Measurements from ENCODE around the gene MAMDC4. TPM values are rescaled to one million over a fixed set of nuclear protein-coding genes. Genes with fewer than 3 reads are reported as not detected.

MAMDC4 gene
- total RNA-seq, 1 experiment from 2014 or later = 17.3 TPM

- no peak for TF ChIP-seq POLR2A (IDR thresholded peaks at IDR 0.05; ENCODE audit: borderline replicate concordance, extremely low read depth, insufficient read depth, insufficient read length)
- TF ChIP-seq ZBTB33 (IDR thresholded peaks at IDR 0.05; ENCODE audit: extremely low read depth, insufficient replicate concordance, low read length) = no peak
- no peak for TF ChIP-seq CBX3 (IDR thresholded peaks at IDR 0.05; ENCODE audit: low read depth)
- no peak for TF ChIP-seq SP1 (IDR thresholded peaks at IDR 0.05; ENCODE audit: low read depth)
- no peak for TF ChIP-seq EGR1 (IDR thresholded peaks at IDR 0.05; ENCODE audit: low read depth)
- no peak for TF ChIP-seq SRF (IDR thresholded peaks at IDR 0.05; ENCODE audit: low read depth)
- no peak for TF ChIP-seq ZNF274 (IDR thresholded peaks at IDR 0.05; ENCODE audit: low read depth, low read length)
- TF ChIP-seq CTCF (IDR thresholded peaks at IDR 0.05 in 2 of 3, conservative IDR thresholded peaks at IDR 0.05 in 1 of 3; ENCODE audit: borderline replicate concordance in 1 of 3, insufficient read depth in 1 of 3, low read depth in 2 of 3, low read length in 2 of 3) = no peak
- no peak for TF ChIP-seq FOSL1 (IDR thresholded peaks at IDR 0.05; ENCODE audit: low read depth)
- no peak for TF ChIP-seq JUND (IDR thresholded peaks at IDR 0.05)
- no peak for TF ChIP-seq SIN3A (IDR thresholded peaks at IDR 0.05; ENCODE audit: low read depth)
- no peak for TF ChIP-seq ATF3 (IDR thresholded peaks at IDR 0.05)
- TF ChIP-seq ELF1 (IDR thresholded peaks at IDR 0.05; ENCODE audit: borderline replicate concordance, low read depth) = no peak
- TF ChIP-seq TCF7L2 (IDR thresholded peaks at IDR 0.05; ENCODE audit: borderline replicate concordance, extremely low read depth, insufficient read depth, insufficient read length) = no peak
- no peak for TF ChIP-seq CEBPB (IDR thresholded peaks at IDR 0.05; ENCODE audit: low read depth)
- TF ChIP-seq POLR2AphosphoS5 (IDR thresholded peaks at IDR 0.05; ENCODE audit: low read depth, low read length) = no peak
- no peak for TF ChIP-seq MAX (IDR thresholded peaks at IDR 0.05)
- no peak for TF ChIP-seq REST (IDR thresholded peaks at IDR 0.05; ENCODE audit: low read depth)
- no peak for TF ChIP-seq EZH2 (IDR thresholded peaks at IDR 0.05)
- H3K4me3 ChIP-seq (replicated peaks in 1 of 2; ENCODE audit: low read depth in 1 of 2, low read length in 2 of 2) = peak overlapping the region in 1 of 2 experiments; percentile 93; a peak in 2 of 4 replicates
- H3K4me2 ChIP-seq (ENCODE audit: low read length) = peak overlapping the region; percentile 90
- H4K20me1 ChIP-seq (ENCODE audit: insufficient read depth) = no peaks in the 10 kb centered on the region
- no peaks in the 10 kb centered on the region for H3K9me2 ChIP-seq (ENCODE audit: insufficient read depth)
- H3K27ac ChIP-seq (ENCODE audit: low read depth, low read length) = no peak overlapping the region; the same call in 1 of the 2 replicates
- ChIA-PET CTCF (no interaction called here), RAD21 (ENCODE audit: low non-redundant PET in 1 of 2, low total read pairs in 2 of 2, uncharacterized antibody in 2 of 2, unreplicated experiment in 2 of 2) (no interaction called here), POLR2A (no interaction called here)
- no TSS peak for BruUV-seq (replicated peaks)
- no peaks in the 10 kb centered on the region for H3K9me3 ChIP-seq (ENCODE audit: control insufficient read depth in 1 of 2, insufficient read depth in 1 of 2, low read depth in 1 of 2, low read length in 2 of 2)
- H3K9ac ChIP-seq (ENCODE audit: low read length) = peak overlapping the region; percentile 96
- H2AFZ ChIP-seq (ENCODE audit: low read depth, low read length, poor library complexity, severe bottlenecking) = no peak overlapping the region
- DNase-seq (ENCODE audit: low read depth, low spot score) = no peak
- intact Hi-C loops (cut with micrococcal nuclease) = no loop called here
- ATAC-seq = no peak
- peaks cover 23 to 28% of the 10 kb centered on the region in 2 experiments for H3K4me1 ChIP-seq (ENCODE audit: control insufficient read depth in 1 of 2, insufficient read depth in 2 of 2, low read length in 2 of 2)
- H3K36me3 ChIP-seq (ENCODE audit: control insufficient read depth in 1 of 2, insufficient read depth in 2 of 2, low read length in 2 of 2) = peaks cover 3 to 8% of the 10 kb centered on the region in 2 experiments; a peak in 3 of 4 replicates
- no peaks in the 10 kb centered on the region for H3K27me3 ChIP-seq (ENCODE audit: insufficient read depth, low read length)
- peaks cover 39% of the 10 kb centered on the region for H3K79me2 ChIP-seq (ENCODE audit: insufficient read depth, low read length)
Measured at GRCh38 chr9:136806067-136806466, 46.1 kb upstream of the MAMDC4 start.
